Mesendoderm (in vitro differentiated cells): ENCODE measurements around the gene P3H2. TPM values are rescaled to one million over a fixed set of nuclear protein-coding genes. Genes with fewer than 3 reads are reported as not detected.

Experiments used
- small RNA-seq: library from polyadenylated mRNA; stranded (forward); fragments of <200 nt; extraction: miRNeasy Mini kit (QIAGEN cat#:217004); gene quantifications from one replicate; pipeline ENCODE3, GENCODE V24; 2013; ENCODE audit not compliant: insufficient read depth

Gene P3H2

Small RNAs within 50 kb of the gene (small RNA-seq; reads per million reads assigned to genes)
- gene RNU6-1109P: not detected
